GM23338 (cell line): ENCODE results near the gene CIPC.

Source experiments
- CTCF ChIP-seq, 2 experiments: fragments of 200-600 bp in 1 of 2; sonication (generic) in 1 of 2; conservative IDR thresholded peaks; 2 replicates each; pipeline versions ENCODE4 v1.5.1 to v1.6.1; 2016 to 2017; ENCODE audit warnings: antibody characterized with exemption in 2 of 2, low read depth in 2 of 2, mild to moderate bottlenecking in 2 of 2, moderate library complexity in 1 of 2
- TF ChIP-seq, protein P1 (sequence below): IDR thresholded peaks from one replicate; pipeline ENCODE4 v1.6.1; 2018; ENCODE audit warnings: antibody characterized with exemption; ENCODE audit not compliant: unreplicated experiment

DNA sequence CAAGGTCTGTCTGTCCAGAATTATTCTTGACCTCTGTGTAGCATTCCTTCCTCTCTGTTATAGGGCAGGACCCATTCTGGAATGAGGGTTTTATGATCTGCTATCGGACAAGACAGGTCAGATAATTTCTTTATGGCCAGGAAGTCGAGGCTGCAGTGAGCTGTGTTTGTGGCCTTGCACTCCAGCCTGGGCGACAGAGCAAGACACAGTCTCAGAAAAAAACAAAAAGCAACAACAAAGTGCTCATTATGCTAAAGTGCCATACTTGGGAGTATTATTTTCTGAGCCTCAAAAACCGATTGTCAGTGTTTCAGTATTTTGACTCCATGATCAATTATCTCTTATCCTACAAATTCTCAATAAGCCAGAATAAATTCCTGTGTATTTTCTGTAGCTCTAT is 4.1 kb downstream of the CIPC start:
- TF ChIP-seq, protein P1, sequence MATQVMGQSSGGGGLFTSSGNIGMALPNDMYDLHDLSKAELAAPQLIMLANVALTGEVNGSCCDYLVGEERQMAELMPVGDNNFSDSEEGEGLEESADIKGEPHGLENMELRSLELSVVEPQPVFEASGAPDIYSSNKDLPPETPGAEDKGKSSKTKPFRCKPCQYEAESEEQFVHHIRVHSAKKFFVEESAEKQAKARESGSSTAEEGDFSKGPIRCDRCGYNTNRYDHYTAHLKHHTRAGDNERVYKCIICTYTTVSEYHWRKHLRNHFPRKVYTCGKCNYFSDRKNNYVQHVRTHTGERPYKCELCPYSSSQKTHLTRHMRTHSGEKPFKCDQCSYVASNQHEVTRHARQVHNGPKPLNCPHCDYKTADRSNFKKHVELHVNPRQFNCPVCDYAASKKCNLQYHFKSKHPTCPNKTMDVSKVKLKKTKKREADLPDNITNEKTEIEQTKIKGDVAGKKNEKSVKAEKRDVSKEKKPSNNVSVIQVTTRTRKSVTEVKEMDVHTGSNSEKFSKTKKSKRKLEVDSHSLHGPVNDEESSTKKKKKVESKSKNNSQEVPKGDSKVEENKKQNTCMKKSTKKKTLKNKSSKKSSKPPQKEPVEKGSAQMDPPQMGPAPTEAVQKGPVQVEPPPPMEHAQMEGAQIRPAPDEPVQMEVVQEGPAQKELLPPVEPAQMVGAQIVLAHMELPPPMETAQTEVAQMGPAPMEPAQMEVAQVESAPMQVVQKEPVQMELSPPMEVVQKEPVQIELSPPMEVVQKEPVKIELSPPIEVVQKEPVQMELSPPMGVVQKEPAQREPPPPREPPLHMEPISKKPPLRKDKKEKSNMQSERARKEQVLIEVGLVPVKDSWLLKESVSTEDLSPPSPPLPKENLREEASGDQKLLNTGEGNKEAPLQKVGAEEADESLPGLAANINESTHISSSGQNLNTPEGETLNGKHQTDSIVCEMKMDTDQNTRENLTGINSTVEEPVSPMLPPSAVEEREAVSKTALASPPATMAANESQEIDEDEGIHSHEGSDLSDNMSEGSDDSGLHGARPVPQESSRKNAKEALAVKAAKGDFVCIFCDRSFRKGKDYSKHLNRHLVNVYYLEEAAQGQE: no peak
- no peak for TF ChIP-seq CTCF (conservative IDR thresholded peaks at IDR 0.05; ENCODE audit: low read depth in 2 of 2)
